Bone marrow (tissue), 2 donors: Measurements from ENCODE around the gene SNRNP35.
"Not testable (repeated sequence)": the region's sequence is repeated elsewhere in the genome, so short reads cannot be mapped to it uniquely, and the experiment has no call there.

Experiments
- DNase-seq, 2 donors: peaks; one replicate each; lab custom pipeline; 2025; lab: John Stamatoyannopoulos, UW

Gene SNRNP35

DNA sequence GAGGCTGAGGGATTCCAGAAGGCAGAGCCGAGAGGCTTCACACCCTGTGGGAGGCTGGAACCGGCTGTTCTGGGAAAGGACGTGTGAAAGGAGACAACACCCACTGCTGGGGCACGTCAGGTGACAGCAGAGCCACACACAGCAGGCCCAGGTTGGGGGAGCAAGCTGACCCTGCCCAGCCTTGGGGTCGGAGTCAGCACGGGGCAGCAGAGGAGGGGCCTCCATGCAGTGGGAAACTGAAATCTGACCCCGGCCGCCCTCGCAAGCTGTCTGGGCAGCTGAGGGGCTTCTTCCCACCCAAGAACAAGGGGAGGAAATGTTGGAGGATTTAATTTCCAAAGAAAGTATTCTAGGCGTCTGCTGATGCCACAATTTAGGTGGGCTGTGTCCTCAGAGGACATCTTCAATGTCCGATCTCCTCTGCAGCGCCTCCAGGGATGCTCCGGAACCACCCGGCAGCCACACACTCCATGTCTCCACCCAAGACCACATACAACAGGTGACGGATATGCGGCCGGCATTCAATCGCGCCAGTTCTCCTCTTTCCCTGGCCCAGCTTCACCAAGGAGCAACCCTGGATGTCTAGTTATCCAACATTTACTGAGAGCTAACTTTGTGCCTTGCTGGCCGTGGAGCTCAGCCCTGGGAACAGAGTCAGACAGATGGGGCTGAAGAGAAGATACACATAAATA, 30.7 kb downstream of the SNRNP35 start:
- DNase-seq, result no peak

DNA sequence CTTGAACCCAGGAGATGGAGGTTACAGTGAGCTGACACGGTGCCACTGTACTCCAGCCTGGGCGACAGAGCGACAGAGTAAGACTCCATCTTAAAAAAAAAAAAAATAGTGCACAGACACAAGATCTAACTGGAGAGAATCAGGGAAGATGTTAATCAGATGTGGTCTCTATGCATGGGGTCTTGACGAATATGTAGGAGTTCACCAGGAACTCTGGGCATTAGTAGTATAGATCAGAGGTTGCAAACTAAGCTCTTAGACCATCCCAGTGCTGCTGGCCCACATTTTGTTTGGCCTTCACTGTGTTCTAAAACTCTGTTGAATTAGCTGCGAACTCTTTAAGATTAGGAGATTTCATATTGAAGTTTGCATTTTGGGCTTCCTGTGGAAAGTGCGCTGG, 31.6 kb downstream of the SNRNP35 start:
- DNase-seq, result no peak

DNA sequence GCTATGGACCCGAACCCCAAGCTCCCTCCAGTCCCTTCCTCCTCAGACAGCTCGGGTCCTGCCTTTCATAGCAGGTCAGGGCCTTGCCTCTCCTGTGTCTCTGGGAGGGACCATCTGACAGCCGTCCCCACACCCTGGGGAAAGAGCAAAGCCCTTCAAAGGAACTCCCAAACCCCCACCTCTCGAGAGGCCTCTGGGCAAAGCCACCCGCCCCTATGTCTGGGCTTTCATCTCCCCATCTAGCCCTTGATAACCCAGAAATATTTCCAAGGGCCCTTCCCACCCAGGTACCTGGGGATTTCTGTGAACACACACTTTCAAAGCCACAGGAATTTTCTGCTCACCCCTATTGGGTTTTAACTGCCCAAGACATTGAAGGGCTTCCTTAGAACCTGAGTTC, 32.1 kb downstream of the SNRNP35 start:
- no peak for DNase-seq

GRCh38 chr12:123491056-123491455, 33.1 kb downstream of the SNRNP35 start:
- DNase-seq, result no peak

GRCh38 chr12:123491481-123491880, 33.5 kb downstream of the SNRNP35 start:
- no peak for DNase-seq

- DNase-seq, result peak in 1 of 2 donors; percentile 22
These were observed 34.5 kb downstream of the SNRNP35 start for GRCh38 chr12:123492339-123493039.

DNA sequence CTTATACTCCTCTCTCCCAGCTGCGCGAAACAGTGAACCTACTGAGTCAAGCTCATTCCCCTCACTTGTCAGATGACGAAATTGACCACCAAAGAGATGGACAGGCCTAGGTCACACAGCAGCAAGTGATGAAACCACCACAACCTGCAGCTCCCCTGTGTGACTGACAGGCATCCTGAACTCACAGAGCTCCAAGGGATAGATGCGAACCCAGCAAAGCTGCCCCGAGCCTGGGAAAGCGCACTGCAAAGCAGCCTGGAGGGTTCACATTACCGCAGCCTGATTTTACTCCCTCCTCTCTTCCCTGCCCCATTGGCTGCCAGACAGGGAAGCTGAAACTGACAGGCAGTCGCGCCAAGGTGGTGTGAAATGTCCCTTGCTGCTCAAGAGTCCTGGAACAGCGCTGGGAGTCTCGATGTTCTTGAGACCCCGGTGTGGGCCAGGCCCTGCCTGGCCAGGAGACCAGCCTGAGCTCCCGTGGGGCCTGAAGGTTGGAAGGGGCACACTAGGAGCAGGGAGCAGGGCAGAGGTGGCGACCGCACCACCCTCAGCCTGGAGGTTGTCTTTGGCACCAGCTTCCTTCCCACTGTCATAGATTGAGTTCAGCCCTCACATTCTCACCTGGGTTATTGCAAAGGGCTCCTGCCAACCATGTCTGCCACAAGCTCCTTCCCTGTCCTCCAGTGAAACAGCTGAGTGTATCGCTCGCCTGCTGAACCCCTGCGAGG, 36.3 kb downstream of the SNRNP35 start:
- DNase-seq, result no peak

DNA sequence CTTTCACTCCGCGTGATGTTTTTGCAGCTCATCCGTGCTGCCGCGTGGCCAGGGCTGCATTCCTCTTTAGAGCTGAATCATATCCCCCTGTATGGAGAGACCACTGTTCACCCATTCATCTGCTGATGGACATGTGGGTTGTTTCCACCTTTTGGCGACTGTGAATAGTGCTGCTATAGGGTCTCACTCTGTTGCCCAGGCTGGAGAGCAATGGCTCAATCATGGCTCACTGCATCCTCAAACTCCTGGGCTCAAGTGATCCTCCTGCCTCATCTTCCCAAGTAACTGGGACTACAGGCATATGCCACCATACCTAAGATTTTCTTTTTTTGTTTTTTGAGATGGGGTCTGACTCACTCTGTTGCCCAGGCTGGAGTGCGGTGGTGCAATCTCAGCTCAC, 39.1 kb downstream of the SNRNP35 start:
- DNase-seq, result no peak

- DNase-seq, result no peak
These were observed 40.3 kb downstream of the SNRNP35 start for GRCh38 chr12:123498126-123498825.

- no peak for DNase-seq
These were observed 41.4 kb downstream of the SNRNP35 start for GRCh38 chr12:123499332-123499731.

- DNase-seq, result no peak
These were observed 44.3 kb downstream of the SNRNP35 start for GRCh38 chr12:123502163-123502704.

DNA sequence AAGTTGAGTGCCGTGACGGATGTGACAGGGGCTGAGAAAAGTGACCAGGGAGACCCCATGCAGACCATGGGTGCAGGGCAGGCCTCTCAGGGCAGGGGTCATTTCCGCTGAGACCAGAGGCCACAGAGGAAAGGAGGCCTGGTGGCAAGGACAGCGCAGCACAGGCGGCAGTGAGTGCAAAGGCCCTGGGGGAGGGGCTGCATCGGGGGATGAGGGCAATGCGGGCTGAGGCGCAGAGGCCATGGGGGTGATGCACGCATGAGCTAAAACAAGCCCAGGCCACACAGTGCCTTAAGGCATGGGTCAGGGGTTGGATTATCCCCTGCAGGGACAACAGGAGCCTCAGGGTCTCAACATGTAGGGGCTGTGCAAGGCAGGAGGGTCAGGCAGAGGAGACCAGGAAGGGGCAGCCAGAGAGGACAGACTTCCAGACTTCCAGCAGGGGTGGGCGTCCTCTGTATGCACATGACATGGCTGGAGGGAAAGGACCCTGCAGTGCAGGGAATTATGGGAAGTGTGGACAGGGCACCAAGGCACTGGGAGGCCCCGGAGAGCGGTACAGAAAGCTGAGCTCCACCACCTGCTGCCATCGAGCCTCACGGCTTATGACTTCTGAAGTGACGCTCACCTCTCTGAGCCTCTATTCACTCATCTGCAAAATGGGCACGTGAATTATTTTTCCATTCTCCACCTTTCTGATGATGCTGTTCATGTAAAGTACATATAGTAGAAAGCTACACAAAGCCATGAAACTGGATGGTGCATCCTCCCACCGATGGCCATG, 48.3 kb downstream of the SNRNP35 start:
- no peak for DNase-seq

GRCh38 chr12:123506843-123507236, 48.9 kb downstream of the SNRNP35 start:
- DNase-seq, result no peak

DNA sequence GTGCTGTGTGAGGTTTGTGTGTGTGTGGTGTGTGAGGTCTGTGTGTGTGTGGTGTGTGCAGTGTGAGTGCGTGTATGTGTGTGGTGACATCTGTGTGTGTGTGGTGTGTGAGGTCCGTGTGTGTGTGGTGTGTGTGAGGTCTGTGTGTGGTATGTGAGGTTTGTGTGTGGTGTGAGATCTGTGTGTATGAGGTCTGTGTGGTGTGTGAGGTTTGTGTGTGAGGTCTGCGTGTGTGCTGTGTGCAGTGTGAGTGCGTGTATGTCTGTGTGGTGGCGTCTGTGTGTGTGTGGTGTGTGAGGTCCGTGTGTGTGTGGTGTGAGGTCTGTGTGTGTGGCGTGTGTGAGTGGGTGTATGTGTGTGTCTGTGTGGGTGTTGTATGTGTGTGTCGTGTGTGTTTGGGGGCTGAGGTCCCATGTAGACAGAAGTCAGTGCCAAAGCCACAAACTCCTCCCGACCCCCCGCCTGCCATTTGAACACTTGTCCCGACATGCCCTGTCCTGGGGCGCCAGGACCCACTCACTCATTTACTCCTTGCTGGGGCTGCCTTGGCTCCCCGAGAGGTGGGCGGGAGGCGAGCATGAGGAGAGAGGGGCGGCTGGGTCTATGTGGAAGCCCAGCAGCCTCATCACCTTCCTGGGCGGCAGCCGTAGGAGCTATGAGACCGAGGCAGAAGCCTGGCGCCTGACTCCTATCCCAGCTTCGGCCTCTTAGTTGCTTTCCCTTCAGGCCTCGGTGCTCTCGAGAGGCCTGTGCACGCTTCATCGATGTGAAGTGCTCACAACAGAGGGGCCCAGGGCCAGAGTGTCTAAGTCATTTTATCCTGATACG, 55.1 kb downstream of the SNRNP35 start:
- DNase-seq, result no peak

DNA sequence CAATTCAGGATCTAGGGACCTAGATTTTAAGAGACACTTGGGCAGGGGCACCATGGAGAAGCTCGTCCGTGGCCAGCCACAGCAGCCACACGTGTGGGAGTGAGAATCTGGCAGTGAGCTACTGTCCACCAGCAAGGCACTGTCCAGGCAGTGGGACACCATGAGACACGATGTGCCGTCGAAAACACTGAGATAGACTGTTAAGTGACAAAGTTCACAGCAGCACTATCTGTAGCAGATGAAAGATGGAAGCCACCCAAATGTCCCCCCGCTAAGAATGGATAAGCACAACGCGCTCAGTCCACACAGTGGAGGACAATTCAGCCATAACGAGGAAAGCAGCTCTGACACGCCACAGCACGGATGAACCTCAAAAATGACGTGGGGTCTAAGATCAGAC, 55.9 kb downstream of the SNRNP35 start:
- no peak for DNase-seq

- not testable (repeated sequence) for DNase-seq
These were observed 56.8 kb downstream of the SNRNP35 start for GRCh38 chr12:123514582-123515221.

DNA sequence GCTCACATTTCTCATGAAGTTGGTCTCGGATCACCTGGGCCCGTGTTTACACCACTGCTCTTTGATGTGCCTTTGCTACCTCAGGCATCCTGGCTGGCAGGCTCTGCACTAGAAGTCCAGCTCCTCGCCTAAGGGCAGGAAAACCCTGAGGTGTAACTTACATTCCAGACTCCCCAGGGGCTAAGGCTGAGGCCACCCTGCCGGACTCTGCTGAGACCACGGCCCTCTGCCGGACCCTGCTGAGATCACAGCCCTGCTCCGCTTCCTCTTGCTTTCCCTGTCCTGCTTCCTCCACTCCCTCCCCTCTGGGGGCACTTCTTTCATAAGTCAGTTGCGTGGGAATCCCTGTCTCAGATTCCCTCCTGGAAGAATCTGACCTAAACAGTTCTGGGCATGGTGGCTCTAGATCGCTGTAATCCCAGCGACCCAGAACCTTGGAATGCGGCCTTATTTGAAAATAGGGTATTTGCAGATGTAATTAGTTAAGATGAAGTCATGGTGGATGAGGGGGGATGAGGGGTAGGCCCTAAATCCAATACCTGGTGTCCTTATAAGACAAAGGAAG, 58.4 kb downstream of the SNRNP35 start:
- no peak for DNase-seq
